Stimulated activated CD4-positive, alpha-beta T cell treated with anti-CD3 and anti-CD28 coated beads, Interleukin-4, amount 100 ng/mL, for 48 hours (primary cell): Measurements from ENCODE around the gene RIC8A.

ENCODE experiments used
- DNase-seq, 2 donors: peaks; one replicate each; pipeline ENCODE4 v3.0.0-alpha.2; 2020; ENCODE audit warnings: low read depth in 2 of 2

The RIC8A gene

GRCh38 chr11:204587-205109, 2.9 kb upstream of the RIC8A start:
- no peak for DNase-seq

DNA sequence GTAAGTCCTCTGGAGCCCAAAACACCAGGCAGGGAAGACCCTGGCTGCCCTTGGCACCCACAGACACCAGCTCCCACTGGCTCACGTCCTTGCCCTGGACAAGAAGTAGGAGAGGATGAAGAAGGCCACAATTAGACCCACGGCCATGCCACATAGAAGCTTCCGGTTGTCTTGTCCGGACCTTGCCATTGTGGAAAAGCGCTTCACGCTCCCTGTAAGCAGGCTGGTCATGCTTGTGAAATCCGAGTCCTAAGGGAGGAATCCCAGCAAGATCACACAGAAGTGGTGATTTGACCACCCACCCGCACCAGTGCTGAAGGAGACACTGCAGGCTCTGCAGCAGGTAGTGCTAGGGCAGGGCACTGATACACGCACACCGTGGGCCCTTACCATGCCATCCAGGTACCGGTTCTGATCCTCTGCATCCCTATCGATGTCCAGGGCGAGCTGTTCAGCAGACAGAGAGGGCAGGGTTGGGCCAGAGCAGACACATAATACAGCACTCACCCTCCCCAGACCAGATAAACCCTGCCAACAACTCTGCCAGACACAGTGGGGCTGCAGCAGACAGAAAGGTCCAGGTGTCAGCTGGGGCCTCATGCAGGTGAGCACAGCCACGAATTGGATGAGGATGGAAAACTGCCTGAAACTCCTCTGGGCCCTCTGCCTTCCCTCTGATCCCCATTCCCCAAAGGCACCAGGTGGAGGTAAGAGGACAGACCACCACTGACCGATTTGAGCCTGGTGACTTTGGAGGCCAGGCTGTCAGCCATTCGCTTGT, 2.1 kb upstream of the RIC8A start:
- DNase-seq: no peak

DNA sequence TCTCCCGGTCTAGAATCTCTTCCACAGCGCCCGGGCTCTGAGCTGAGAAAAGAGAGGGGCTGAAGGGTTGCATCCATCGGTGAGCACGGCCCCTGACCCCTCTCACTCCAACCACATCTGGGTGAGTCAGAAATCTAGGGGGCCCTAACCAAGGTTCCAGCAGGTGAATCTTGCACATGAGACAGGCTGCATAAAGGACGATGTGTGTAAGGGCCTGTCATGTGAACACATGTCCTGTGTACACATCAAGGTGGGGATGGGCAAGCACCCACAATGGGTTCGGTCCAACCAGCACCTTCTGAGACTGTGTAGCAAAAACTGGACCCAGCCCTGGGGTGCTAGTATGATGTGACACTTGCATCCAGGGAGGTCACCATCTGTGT, 1.5 kb upstream of the RIC8A start:
- no peak for DNase-seq

DNA sequence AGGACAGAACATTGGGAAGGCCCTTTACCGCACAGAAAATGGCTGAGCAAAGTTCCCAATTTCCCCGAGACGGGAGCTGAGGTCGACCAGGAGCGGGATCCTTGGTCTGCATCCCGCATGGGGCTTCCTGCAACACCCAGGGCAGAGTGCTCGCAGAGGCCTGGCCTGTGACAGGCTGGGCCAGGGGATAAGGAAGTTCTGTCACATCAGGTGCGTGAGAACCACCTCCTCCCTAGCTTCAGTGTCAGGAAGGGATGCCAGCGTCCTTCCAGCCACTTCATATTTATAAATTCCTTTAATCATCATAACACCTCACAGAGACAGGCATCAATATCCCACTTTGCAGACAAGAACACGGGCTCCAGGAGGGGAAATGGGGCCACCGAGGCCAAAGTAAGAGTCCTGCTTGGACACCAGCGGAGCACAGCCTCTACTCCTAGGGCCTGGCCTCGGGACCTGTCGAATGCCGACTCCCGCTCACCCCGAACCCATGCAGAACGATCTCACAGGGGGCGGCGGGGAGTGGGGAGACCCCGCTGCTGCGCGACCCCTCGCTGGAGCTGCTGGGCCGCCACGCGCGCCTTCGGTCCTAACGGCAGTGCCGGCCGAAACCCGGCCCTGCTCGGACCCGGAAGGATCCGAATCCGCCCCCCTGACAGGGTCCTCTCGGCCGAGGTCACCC, 841 bp upstream of the RIC8A start:
- no peak for DNase-seq

DNA sequence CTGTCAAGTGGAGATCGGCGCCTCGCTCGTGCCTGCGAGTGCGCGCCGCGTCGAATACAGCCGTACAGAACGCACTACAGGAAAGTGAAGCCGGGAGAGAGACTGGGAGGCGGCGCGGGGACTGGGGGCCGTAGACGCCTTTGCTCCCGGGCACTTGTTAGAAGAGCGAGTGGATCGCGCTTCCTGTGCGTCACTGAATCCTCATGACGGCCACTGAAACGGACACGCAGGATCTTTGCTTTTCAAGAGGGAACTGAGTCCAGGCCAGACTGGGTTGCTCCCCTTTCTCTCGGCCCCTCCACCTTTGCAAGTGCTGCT, 314 bp downstream of the RIC8A start:
- peak in 1 of 2 donors; percentile 35 for DNase-seq

DNA sequence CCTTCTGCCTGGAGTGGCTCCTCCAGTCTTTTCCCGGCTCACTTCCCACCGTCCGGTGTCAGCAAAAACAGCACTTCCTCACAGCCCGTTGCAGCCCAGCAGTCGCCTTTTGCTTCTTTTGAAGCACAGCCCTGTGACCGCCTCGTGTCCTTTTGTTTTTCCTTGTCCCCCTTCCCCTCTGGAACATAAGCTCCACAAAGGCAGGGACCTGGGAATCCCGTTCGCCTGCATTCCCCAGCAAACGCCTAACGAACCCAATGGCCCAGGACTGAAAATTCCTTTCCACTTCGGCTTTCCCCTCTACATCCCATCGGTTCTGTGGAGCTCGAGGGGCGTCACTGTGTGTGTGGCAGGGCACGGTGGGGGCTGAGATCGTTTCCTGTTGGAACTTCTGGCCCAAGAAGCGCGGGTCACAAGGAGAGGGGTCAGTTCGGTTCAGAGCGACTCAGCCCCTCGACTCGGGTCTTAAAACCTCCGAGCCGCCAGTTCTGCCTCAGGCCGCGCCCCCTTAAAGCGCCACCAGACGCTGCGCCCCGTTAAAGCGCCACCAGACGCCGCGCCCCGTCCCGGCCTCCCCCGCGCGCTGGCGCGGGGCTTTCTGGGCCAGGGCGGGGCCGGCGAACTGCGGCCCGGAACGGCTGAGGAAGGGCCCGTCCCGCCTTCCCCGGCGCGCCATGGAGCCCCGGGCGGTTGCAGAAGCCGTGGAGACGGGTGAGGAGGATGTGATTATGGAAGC, 841 bp downstream of the RIC8A start:
- DNase-seq: peak; percentile 73 to 76

- DNase-seq: no peak
Observed at GRCh38 chr11:208917-209260, 1.4 kb downstream of the RIC8A start.

GRCh38 chr11:209275-210121, 2.0 kb downstream of the RIC8A start:
- DNase-seq: no peak

DNA sequence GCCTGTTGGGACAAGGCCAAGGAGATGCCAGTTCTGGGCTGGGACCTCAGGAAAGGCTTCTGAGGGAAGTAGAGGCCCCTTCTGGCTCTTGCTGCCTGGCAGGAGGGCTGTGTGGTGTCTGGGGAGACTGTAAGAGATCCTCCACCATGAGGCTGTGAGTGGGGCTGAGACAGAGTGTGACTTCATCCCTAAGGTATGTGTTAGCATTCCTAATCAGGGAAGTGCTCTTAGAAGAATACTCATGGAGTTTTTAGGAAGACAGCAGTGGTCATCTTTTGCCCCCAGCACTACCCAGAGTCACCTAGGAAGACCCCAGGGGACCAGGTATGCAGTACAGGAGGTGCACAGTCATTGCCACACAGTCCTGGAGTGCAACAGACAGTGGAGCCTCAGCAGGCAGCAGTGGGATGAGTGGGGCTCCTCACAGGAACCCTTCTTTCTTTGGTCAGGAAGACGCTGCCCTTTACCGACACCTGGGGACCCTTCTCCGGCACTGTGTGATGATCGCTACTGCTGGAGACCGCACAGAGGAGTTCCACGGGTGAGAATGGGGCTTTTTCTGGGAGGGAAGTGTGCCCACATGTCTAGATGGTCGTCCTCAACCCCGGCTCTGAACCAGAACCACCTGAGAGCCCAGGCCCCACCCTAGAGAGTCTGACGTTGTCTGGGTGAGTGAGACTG, 2.8 kb downstream of the RIC8A start:
- DNase-seq: no peak

DNA sequence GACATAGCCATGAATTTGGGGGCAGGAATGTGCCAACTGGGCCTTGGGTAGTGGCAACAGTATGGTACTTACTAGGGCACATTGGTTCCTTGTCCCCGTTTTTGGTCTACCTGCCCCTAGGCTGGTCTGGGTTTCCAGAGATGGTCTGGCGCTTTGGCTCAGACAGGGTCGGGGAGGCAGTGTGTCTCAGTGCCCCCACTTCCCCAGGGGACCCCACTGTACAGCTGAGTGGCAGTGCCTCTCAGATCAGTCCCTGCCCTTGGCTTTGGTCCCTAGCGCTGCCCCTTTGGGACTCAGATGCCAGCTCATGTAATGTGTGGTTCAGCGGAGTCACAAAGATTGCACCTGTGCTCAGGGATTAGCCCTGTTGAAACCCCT, 3.3 kb downstream of the RIC8A start:
- no peak for DNase-seq

- no peak for DNase-seq
Observed at GRCh38 chr11:211295-211694, 3.8 kb downstream of the RIC8A start.

DNA sequence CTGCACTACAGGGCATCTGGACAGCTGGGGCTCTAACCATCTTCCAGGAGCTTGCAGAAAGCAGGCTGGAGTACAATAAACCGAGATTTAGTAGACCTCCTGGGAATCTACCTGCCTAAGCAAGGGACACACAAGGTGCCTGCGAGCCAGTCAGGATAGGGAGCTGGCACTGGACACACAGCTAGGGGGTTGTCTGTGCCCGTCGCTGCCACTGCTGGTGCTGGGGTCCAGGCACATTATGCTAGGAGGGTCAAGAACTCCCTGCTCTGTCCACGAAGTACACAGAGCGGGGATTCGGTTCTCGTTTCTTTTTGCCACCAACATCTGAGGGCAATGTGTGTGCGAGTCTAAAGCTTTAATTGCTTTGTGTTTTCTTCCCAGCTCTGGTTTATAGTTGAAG, 4.2 kb downstream of the RIC8A start:
- DNase-seq: no peak

DNA sequence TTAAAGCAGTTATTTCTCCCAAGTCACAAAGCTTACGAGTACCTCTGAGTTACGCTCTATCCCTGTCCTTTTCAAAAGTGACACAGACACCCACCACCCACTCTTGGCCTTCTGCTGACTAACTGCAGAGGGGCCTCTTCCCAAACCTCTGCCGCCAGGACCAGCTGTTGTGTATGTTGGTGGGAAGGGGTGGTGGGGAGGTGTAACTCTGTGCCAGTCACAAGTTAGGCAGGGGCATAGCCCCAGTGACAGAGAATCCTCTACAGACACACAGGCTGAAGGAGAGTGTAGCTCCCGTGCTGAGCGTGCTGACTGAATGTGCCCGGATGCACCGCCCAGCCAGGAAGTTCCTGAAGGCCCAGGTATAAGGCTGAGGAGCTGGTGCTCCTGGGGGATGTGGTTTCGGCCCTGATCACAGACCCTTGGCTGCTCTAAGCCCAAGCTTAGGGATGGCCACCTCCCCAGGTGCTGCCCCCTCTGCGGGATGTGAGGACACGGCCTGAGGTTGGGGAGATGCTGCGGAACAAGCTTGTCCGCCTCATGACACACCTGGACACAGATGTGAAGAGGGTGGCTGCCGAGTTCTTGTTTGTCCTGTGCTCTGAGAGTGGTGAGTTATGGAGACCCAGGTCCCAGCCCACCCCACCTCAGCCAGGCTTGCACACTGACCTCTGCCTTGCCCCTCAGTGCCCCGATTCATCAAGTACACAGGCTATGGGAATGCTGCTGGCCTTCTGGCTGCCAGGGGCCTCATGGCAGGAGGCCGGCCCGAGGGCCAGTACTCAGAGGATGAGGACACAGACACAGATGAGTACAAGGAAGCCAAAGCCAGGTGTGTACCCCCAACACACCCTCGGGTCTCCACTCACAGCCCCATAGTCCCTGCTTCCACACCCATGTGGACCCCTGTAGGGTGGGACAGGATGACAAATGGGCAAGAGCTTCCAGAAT, 4.9 kb downstream of the RIC8A start:
- no peak for DNase-seq

DNA sequence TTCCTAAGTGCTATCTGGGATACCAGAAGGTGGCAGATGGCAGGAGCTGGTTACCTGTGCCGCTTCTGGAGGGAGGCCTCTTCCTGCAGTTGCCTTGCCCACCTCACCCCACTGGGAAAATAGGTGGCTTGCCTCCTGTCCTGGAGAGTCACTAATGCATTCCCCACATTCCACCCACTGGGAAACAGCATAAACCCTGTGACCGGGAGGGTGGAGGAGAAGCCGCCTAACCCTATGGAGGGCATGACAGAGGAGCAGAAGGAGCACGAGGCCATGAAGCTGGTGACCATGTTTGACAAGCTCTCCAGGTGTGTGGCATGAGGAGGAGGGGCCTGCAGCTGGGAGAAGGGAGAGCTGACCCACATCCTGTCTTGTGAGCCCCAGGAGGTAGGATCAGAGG, 5.6 kb downstream of the RIC8A start:
- no peak for DNase-seq

DNA sequence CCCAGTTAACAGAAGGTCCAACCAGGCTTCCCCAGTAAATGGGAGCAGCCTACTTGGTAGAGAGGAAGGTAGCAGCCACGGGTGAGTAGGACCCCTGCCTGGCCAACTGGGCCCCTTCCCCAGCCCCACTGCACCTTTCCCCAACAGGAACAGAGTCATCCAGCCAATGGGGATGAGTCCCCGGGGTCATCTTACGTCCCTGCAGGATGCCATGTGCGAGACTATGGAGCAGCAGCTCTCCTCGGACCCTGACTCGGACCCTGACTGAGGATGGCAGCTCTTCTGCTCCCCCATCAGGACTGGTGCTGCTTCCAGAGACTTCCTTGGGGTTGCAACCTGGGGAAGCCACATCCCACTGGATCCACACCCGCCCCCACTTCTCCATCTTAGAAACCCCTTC, 6.6 kb downstream of the RIC8A start:
- no peak for DNase-seq

DNA sequence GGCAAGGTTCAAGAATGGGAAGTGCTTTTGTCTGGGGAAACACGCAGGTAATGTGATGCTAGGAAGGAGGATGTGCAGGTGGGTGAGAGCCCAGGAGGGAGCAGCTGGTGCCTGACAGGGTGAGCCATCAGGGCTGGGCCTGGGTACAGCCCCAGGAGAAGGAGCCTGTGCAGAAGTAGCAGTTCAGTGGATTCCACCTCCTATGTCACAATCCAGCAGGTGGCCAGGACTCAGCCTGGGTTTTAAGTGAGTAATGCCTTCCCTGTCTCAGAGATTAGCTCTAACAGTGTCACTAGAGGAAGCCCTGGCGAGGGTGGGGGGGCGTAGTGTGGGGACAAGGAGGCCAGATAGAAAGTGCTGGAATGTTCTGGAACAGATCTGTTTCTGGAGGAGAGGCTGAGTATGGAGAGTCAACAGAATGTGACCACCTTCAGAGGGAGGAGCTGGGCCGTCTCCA, 8.1 kb downstream of the RIC8A start:
- no peak for DNase-seq

- no peak for DNase-seq
Observed at GRCh38 chr11:216081-216974, 8.8 kb downstream of the RIC8A start.

- no peak for DNase-seq
Observed at GRCh38 chr11:217704-218103, 10.2 kb downstream of the RIC8A start.
